ENCODE measurements around the gene FGD3. TPM values are rescaled to one million over a fixed set of nuclear protein-coding genes. Genes with fewer than 3 reads are reported as not detected.

The FGD3 gene
- total RNA-seq, 6 experiments from 2014 or later = not detected

DNA sequence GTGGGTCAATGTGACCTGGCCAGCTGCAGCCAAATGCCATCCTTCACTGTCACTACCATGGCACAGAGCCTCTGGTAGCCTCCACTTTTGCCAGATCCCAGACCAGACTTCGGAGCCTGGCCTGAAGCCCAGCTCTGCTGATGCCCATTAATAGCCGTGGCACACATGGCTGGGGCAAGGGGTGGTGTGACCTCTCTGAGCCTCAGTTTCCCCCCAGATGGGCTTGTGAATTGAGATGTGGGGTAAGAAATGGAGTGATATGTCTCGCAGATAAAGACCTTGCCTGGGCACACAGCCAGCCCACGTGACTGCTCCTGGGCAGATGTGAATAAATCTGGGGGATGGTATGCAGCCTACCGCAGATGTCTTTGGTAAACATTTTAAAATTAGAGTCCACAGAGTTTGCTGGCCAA is 125.1 kb downstream of the FGD3 start:
- DNase-seq = no peak
- no peak overlapping the region for H3K27ac Mint-ChIP-seq
- peaks cover 6% of the 10 kb centered on the region; the same call in 1 of the 2 replicates for H3K27me3 Mint-ChIP-seq (ENCODE audit: insufficient read depth)
- no peak overlapping the region for H3K4me3 Mint-ChIP-seq
- H3K36me3 Mint-ChIP-seq (ENCODE audit: low read depth) = no peaks in the 10 kb centered on the region
- peaks cover 5% of the 10 kb centered on the region; the same call in 1 of the 2 replicates for H3K4me1 Mint-ChIP-seq (ENCODE audit: low read depth)
- H3K9me3 Mint-ChIP-seq = no peaks in the 10 kb centered on the region
- TF ChIP-seq, protein P1, sequence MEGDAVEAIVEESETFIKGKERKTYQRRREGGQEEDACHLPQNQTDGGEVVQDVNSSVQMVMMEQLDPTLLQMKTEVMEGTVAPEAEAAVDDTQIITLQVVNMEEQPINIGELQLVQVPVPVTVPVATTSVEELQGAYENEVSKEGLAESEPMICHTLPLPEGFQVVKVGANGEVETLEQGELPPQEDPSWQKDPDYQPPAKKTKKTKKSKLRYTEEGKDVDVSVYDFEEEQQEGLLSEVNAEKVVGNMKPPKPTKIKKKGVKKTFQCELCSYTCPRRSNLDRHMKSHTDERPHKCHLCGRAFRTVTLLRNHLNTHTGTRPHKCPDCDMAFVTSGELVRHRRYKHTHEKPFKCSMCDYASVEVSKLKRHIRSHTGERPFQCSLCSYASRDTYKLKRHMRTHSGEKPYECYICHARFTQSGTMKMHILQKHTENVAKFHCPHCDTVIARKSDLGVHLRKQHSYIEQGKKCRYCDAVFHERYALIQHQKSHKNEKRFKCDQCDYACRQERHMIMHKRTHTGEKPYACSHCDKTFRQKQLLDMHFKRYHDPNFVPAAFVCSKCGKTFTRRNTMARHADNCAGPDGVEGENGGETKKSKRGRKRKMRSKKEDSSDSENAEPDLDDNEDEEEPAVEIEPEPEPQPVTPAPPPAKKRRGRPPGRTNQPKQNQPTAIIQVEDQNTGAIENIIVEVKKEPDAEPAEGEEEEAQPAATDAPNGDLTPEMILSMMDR (IDR thresholded peaks at IDR 0.05) = no peak

DNA sequence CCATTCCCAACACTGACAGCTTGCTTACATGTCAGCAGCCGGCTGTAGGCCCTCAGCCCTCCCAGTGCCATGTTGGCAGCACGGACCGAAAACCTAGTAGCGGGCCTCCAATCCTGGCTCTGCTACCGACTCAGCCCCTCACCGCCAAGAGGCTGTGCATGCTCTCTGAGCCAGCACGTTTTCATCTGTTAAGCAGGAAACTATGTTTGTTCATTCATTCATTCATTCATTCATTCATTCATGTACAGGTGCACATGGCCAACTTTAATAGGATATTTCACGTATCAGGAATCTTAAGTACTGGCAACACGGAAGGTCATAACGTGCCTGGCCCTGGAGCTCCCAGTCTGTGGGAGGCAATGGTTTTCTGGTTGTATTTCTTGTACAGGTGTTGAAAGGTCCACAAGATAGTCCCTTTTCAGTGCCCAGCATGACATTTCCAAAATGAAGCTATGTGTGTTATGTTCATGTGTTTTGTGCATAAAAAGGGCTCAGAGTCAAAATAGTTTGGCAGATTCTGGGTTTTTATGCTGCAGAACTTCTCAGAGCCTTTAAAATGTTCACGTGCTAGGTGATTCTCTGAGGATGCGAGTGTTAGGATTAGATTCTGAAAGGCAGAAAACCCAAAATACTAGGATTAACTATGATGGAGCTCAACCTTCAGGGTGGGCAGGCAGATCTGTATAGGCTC is 128.9 kb downstream of the FGD3 start:
- H3K27ac Mint-ChIP-seq = no peak overlapping the region
- H3K4me3 Mint-ChIP-seq = no peak overlapping the region
- peaks cover 6% of the 10 kb centered on the region for H3K27me3 Mint-ChIP-seq (ENCODE audit: insufficient read depth)
- no peaks in the 10 kb centered on the region for H3K36me3 Mint-ChIP-seq (ENCODE audit: low read depth)
- no peak for DNase-seq
- H3K9me3 Mint-ChIP-seq = no peaks in the 10 kb centered on the region
- TF ChIP-seq, protein P1 (IDR thresholded peaks at IDR 0.05) = no peak
- H3K4me1 Mint-ChIP-seq (ENCODE audit: low read depth) = peaks cover 5% of the 10 kb centered on the region; the same call in 1 of the 2 replicates

DNA sequence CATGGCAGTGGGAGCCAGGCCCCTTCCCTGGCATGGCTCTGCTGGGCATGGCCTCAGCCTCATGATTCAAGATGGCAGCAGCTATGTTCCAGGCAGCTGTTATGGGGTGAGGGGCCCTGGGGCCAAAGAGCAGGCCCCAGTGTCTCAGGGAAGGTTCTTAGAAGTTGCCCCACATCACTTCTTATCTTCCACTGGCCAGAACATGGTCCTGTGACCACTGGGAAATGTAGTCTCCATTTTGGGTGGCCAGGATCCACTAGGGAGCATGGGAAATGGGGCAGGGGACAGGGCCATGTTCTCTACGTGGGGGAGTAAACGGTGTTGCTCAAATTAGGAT is 129.4 kb downstream of the FGD3 start:
- peaks cover 5% of the 10 kb centered on the region; the same call in 1 of the 2 replicates for H3K4me1 Mint-ChIP-seq (ENCODE audit: low read depth)
- peaks cover 6% of the 10 kb centered on the region for H3K27me3 Mint-ChIP-seq (ENCODE audit: insufficient read depth)
- no peaks in the 10 kb centered on the region for H3K9me3 Mint-ChIP-seq
- H3K27ac Mint-ChIP-seq = no peak overlapping the region
- TF ChIP-seq, protein P1 (IDR thresholded peaks at IDR 0.05) = no peak
- no peak overlapping the region for H3K4me3 Mint-ChIP-seq
- no peak for DNase-seq
- no peaks in the 10 kb centered on the region for H3K36me3 Mint-ChIP-seq (ENCODE audit: low read depth)

DNA sequence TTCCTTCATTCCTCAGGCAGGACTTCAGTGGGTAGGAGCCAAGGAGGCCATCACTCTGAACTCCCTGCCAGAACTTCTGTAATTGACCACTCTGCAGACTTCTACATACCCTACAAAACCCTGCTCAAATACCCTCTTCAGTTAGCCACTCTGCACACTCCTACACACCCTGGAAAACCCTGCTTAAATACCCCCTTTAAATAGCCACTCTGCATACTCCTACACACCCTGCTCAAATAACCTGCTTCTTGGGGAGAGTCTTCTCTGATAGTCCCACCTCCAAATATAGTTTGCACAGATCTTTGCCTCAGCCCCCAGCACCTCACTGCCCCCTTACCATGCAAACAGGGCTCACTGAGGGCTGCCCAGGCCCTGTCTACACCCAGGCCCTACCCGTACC is 130.0 kb downstream of the FGD3 start:
- no peak overlapping the region for H3K27ac Mint-ChIP-seq
- H3K27me3 Mint-ChIP-seq (ENCODE audit: insufficient read depth) = peaks cover 5% of the 10 kb centered on the region
- DNase-seq = no peak
- no peaks in the 10 kb centered on the region for H3K36me3 Mint-ChIP-seq (ENCODE audit: low read depth)
- H3K4me1 Mint-ChIP-seq (ENCODE audit: low read depth) = peaks cover 5% of the 10 kb centered on the region; the same call in 1 of the 2 replicates
- TF ChIP-seq, protein P1 (IDR thresholded peaks at IDR 0.05) = no peak
- H3K4me3 Mint-ChIP-seq = no peak overlapping the region
- no peaks in the 10 kb centered on the region for H3K9me3 Mint-ChIP-seq

DNA sequence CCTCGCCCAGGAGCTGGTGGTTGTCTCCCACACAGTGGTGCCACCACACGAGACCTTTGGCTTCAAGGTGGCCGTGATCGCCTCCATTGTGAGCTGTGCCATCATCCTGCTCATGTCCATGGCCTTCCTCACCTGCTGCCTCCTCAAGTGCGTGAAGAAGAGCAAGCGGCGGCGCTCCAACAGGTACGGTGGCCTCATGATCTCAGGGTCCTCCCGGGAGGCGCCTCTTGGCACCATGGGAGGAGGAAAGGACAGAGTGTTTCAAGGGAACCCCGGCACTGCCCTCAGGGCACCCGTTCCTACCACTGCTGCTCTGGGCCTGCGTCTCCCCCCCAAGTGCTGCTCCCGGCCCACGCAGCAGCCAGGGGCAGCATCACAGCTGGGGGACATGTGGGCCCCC is 130.5 kb downstream of the FGD3 start:
- Mint-ChIP-seq H3K27ac (no peak overlapping the region), H3K4me1 (ENCODE audit: low read depth) (peaks cover under 1% of the 10 kb centered on the region; the same call in 1 of the 2 replicates), H3K4me3 (no peak overlapping the region), H3K9me3 (no peaks in the 10 kb centered on the region), H3K27me3 (ENCODE audit: insufficient read depth) (peaks cover 2% of the 10 kb centered on the region; the same call in 1 of the 2 replicates), H3K36me3 (ENCODE audit: low read depth) (no peaks in the 10 kb centered on the region)
- DNase-seq = no peak
- TF ChIP-seq, protein P1 (IDR thresholded peaks at IDR 0.05) = no peak
